ENCODE measurements around the gene HVCN1. TPM values are rescaled to one million over a fixed set of nuclear protein-coding genes. Genes with fewer than 3 reads are reported as not detected.
A peak's percentile ranks its signal among the peaks of the same experiment; 100 is the strongest.

HVCN1 gene
- total RNA-seq, 1 donor from 2014 or later = 11.9 TPM

- no peak for DNase-seq (ENCODE audit: low spot score)
- peaks cover 16% of the 10 kb centered on the region for H3K4me1 Mint-ChIP-seq (ENCODE audit: unreplicated experiment)
- H3K36me3 Mint-ChIP-seq (ENCODE audit: low read depth, unreplicated experiment) = peaks cover 6% of the 10 kb centered on the region
- H3K4me3 Mint-ChIP-seq (ENCODE audit: unreplicated experiment) = peak overlapping the region; percentile 62
- no peaks in the 10 kb centered on the region for H3K9me3 Mint-ChIP-seq (ENCODE audit: unreplicated experiment)
- H3K27me3 Mint-ChIP-seq (ENCODE audit: unreplicated experiment) = peaks cover 10% of the 10 kb centered on the region
- H3K27ac Mint-ChIP-seq (ENCODE audit: unreplicated experiment) = no peak overlapping the region
- TF ChIP-seq, protein P1, sequence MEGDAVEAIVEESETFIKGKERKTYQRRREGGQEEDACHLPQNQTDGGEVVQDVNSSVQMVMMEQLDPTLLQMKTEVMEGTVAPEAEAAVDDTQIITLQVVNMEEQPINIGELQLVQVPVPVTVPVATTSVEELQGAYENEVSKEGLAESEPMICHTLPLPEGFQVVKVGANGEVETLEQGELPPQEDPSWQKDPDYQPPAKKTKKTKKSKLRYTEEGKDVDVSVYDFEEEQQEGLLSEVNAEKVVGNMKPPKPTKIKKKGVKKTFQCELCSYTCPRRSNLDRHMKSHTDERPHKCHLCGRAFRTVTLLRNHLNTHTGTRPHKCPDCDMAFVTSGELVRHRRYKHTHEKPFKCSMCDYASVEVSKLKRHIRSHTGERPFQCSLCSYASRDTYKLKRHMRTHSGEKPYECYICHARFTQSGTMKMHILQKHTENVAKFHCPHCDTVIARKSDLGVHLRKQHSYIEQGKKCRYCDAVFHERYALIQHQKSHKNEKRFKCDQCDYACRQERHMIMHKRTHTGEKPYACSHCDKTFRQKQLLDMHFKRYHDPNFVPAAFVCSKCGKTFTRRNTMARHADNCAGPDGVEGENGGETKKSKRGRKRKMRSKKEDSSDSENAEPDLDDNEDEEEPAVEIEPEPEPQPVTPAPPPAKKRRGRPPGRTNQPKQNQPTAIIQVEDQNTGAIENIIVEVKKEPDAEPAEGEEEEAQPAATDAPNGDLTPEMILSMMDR (IDR thresholded peaks at IDR 0.05; ENCODE audit: unreplicated experiment) = no peak
Observed at GRCh38 chr12:110687396-110688169, 1.3 kb downstream of the HVCN1 start.

- no peak for DNase-seq (ENCODE audit: low spot score)
- Mint-ChIP-seq H3K27ac (ENCODE audit: unreplicated experiment) (no peak overlapping the region), H3K9me3 (ENCODE audit: unreplicated experiment) (no peaks in the 10 kb centered on the region), H3K27me3 (ENCODE audit: unreplicated experiment) (peaks cover 12% of the 10 kb centered on the region), H3K4me3 (ENCODE audit: unreplicated experiment) (no peak overlapping the region), H3K36me3 (ENCODE audit: low read depth, unreplicated experiment) (peaks cover 6% of the 10 kb centered on the region), H3K4me1 (ENCODE audit: unreplicated experiment) (peaks cover 16% of the 10 kb centered on the region)
- TF ChIP-seq, protein P1 (IDR thresholded peaks at IDR 0.05; ENCODE audit: unreplicated experiment) = no peak
Observed at GRCh38 chr12:110686294-110686903, 2.5 kb downstream of the HVCN1 start.

DNA sequence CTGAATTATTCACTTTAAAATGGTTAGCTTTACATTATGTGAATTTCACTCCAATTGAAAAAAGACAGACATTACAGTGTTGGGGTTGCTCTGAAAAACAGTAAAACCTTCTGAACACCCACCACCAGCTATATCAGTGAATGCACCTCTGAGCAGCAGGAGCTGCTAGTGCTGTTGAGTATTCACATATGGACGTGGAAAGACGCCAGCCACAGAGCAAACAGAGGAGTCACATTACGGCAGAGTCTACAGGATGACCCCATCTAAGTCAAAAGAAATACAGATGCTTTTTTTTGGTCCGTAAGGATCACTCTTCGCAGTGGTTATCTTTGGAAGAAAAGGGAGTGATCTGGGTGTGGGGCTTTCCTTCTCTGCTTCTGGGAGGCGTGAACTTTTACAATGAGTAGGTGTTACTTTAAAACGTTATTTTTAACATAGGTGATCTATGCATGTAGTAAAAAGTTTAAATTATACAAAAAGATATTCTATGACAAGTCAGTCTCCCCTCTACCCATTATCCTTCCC is 4.5 kb downstream of the HVCN1 start:
- H3K27me3 Mint-ChIP-seq (ENCODE audit: unreplicated experiment) = peaks cover 7% of the 10 kb centered on the region

GRCh38 chr12:110683888-110684287 is 5.0 kb downstream of the HVCN1 start:
- no peak for DNase-seq (ENCODE audit: low spot score)
- Mint-ChIP-seq H3K27ac (ENCODE audit: unreplicated experiment) (no peak overlapping the region), H3K4me3 (ENCODE audit: unreplicated experiment) (no peak overlapping the region), H3K36me3 (ENCODE audit: low read depth, unreplicated experiment) (peaks cover 10% of the 10 kb centered on the region), H3K4me1 (ENCODE audit: unreplicated experiment) (peaks cover 5% of the 10 kb centered on the region), H3K27me3 (ENCODE audit: unreplicated experiment) (peaks cover 7% of the 10 kb centered on the region), H3K9me3 (ENCODE audit: unreplicated experiment) (no peaks in the 10 kb centered on the region)
- TF ChIP-seq, protein P1 (IDR thresholded peaks at IDR 0.05; ENCODE audit: unreplicated experiment) = no peak

More for the DNA sequence above, 4.5 kb downstream of the HVCN1 start:
- TF ChIP-seq, protein P1 (IDR thresholded peaks at IDR 0.05; ENCODE audit: unreplicated experiment) = no peak
- H3K9me3 Mint-ChIP-seq (ENCODE audit: unreplicated experiment) = no peaks in the 10 kb centered on the region
- H3K4me3 Mint-ChIP-seq (ENCODE audit: unreplicated experiment) = no peak overlapping the region
- peaks cover 10% of the 10 kb centered on the region for H3K36me3 Mint-ChIP-seq (ENCODE audit: low read depth, unreplicated experiment)
- no peak overlapping the region for H3K27ac Mint-ChIP-seq (ENCODE audit: unreplicated experiment)
- H3K4me1 Mint-ChIP-seq (ENCODE audit: unreplicated experiment) = peaks cover 6% of the 10 kb centered on the region
- DNase-seq (ENCODE audit: low spot score) = no peak

- no peak for DNase-seq (ENCODE audit: low spot score)
- no peaks in the 10 kb centered on the region for H3K9me3 Mint-ChIP-seq (ENCODE audit: unreplicated experiment)
- peaks cover 2% of the 10 kb centered on the region for H3K27me3 Mint-ChIP-seq (ENCODE audit: unreplicated experiment)
- TF ChIP-seq, protein P1 (IDR thresholded peaks at IDR 0.05; ENCODE audit: unreplicated experiment) = no peak
- no peak overlapping the region for H3K27ac Mint-ChIP-seq (ENCODE audit: unreplicated experiment)
- H3K4me3 Mint-ChIP-seq (ENCODE audit: unreplicated experiment) = no peak overlapping the region
- peaks cover 9% of the 10 kb centered on the region for H3K4me1 Mint-ChIP-seq (ENCODE audit: unreplicated experiment)
- H3K36me3 Mint-ChIP-seq (ENCODE audit: low read depth, unreplicated experiment) = peaks cover 4% of the 10 kb centered on the region
Observed at GRCh38 chr12:110680032-110680431, 8.9 kb downstream of the HVCN1 start.

Measured in endothelial cell (in vitro differentiated cells).